ENCODE results near the gene HPCA.

The HPCA gene

GRCh38 chr1:32886004-32886827 lies at the start of gene HPCA:
Gene HPCA (plus strand): TSS chr1:32886491. CDS start chr1:32888899, 2,408 bp downstream.
- no peak for DNase-seq (ENCODE audit: low read depth)

- DNase-seq (ENCODE audit: low read depth), result no peak
Observed at GRCh38 chr1:32848354-32849063, 37.8 kb upstream of the HPCA start.

- no peak for DNase-seq (ENCODE audit: low read depth)
Observed at GRCh38 chr1:32855861-32856617, 30.3 kb upstream of the HPCA start.

GRCh38 chr1:32858136-32858535 lies 28.2 kb upstream of the HPCA start:
- DNase-seq (ENCODE audit: low read depth), result no peak

- no peak for DNase-seq (ENCODE audit: low read depth)
Observed at GRCh38 chr1:32858791-32859190, 27.5 kb upstream of the HPCA start.

- no peak for DNase-seq (ENCODE audit: low read depth)
Observed at GRCh38 chr1:32859915-32860314, 26.4 kb upstream of the HPCA start.

- DNase-seq (ENCODE audit: low read depth), result no peak
Observed at GRCh38 chr1:32860566-32860965, 25.7 kb upstream of the HPCA start.

- DNase-seq (ENCODE audit: low read depth), result no peak
Observed at GRCh38 chr1:32861904-32862695, 24.2 kb upstream of the HPCA start.

GRCh38 chr1:32863218-32863880 lies 22.9 kb upstream of the HPCA start:
- DNase-seq (ENCODE audit: low read depth), result no peak

- no peak for DNase-seq (ENCODE audit: low read depth)
Observed at GRCh38 chr1:32863881-32864245, 22.4 kb upstream of the HPCA start.

- DNase-seq (ENCODE audit: low read depth), result no peak
Observed at GRCh38 chr1:32864375-32865019, 21.8 kb upstream of the HPCA start.

- DNase-seq (ENCODE audit: low read depth), result no peak
Observed at GRCh38 chr1:32865639-32866405, 20.5 kb upstream of the HPCA start.

GRCh38 chr1:32867151-32867550 lies 19.1 kb upstream of the HPCA start:
- no peak for DNase-seq (ENCODE audit: low read depth)

GRCh38 chr1:32867671-32868070 lies 18.6 kb upstream of the HPCA start:
- DNase-seq (ENCODE audit: low read depth), result no peak

GRCh38 chr1:32868085-32868484 lies 18.2 kb upstream of the HPCA start:
- DNase-seq (ENCODE audit: low read depth), result no peak

GRCh38 chr1:32868806-32869455 lies 17.4 kb upstream of the HPCA start:
- DNase-seq (ENCODE audit: low read depth), result no peak

GRCh38 chr1:32869923-32870614 lies 16.2 kb upstream of the HPCA start:
- no peak for DNase-seq (ENCODE audit: low read depth)

GRCh38 chr1:32870615-32871363 lies 15.5 kb upstream of the HPCA start, which contains the start of gene FNDC5:
Gene FNDC5 (minus strand): TSS chr1:32870912.
- no peak for DNase-seq (ENCODE audit: low read depth)

All from activated gamma-delta T cell treated with anti-CD3 and anti-CD28 coated beads, Interleukin-2, amount 50 U/mL, for 16 hours (primary cell).